HEK293 (cell line): ENCODE results near the gene C19orf73.
A peak's percentile ranks its signal among the peaks of the same experiment; 100 is the strongest.

Experiments
- CTCF ChIA-PET: fragments of 350-600 bp; formaldehyde crosslinking; extraction: SDS; loops from one replicate; lab custom pipeline; 2021; ENCODE audit warnings: antibody characterized with exemption; lab: Yijun Ruan, JAX
- POLR2A ChIA-PET: fragments of 300-600 bp; formaldehyde crosslinking; extraction: SDS; loops from one replicate; lab custom pipeline; 2020; ENCODE audit warnings: antibody characterized with exemption, inconsistent platforms; lab: Yijun Ruan, JAX
- H3K27ac ChIP-seq: fragments of 200-500 bp; sonication (Bioruptor generic); 2 replicates; pipeline ENCODE4 v1.5.1; 2014; ENCODE audit warnings: low read depth, low read length, control low read depth, inconsistent platforms; ENCODE audit errors: extremely low read depth
- H3K36me3 ChIP-seq, 2 experiments: fragments of 200-500 bp in 1 of 2; sonication (Bioruptor generic) in 1 of 2; 1 replicate in 1 of 2; 2 replicates in 1 of 2; pipeline ENCODE4 v1.5.1; 2014 to 2017; ENCODE audit warnings: inconsistent platforms in 2 of 2, low read length in 2 of 2; ENCODE audit not compliant: control insufficient read depth in 2 of 2, insufficient read depth in 1 of 2
- H3K4me1 ChIP-seq: fragments of 200-500 bp; sonication (Bioruptor generic); 2 replicates; pipeline ENCODE4 v1.5.1; 2014; ENCODE audit warnings: mild to moderate bottlenecking, low read length, inconsistent platforms; ENCODE audit not compliant: control insufficient read depth, insufficient read depth
- H3K4me3 ChIP-seq: 2 replicates; pipeline ENCODE4 v1.5.1; 2011; ENCODE audit warnings: low read depth, mild to moderate bottlenecking, control low read depth, low read length, moderate library complexity
- H3K9me3 ChIP-seq: fragments of 200-500 bp; sonication (Bioruptor generic); 2 replicates; pipeline ENCODE4 v1.5.1; 2014; ENCODE audit warnings: low read depth, low read length, inconsistent platforms; ENCODE audit not compliant: control insufficient read depth, insufficient read depth
- ELK4 ChIP-seq: IDR thresholded peaks from 2 replicates; pipeline ENCODE4 v1.6.1; 2011; ENCODE audit warnings: mild to moderate bottlenecking, low read depth, low read length, borderline replicate concordance
- HOXC10 ChIP-seq: sonication (generic); formaldehyde crosslinking; IDR thresholded peaks from 2 replicates; pipeline ENCODE4 v1.8.1; 2023; ENCODE audit warnings: mild to moderate bottlenecking, missing genetic modification reagents
- KLF1 ChIP-seq: fragments of 450-650 bp; formaldehyde crosslinking; IDR thresholded peaks from 2 replicates; pipeline ENCODE4 v1.5.1; 2016; ENCODE audit warnings: missing biosample characterization, missing genetic modification characterization
- OVOL3 ChIP-seq: fragments of 450-650 bp; formaldehyde crosslinking; IDR thresholded peaks from 2 replicates; pipeline ENCODE4 v1.5.1; 2016; ENCODE audit warnings: missing biosample characterization, missing genetic modification characterization
- PRDM1 ChIP-seq: fragments of 450-650 bp; formaldehyde crosslinking; IDR thresholded peaks from 2 replicates; pipeline ENCODE4; 2016; ENCODE audit warnings: missing biosample characterization, missing genetic modification characterization
- SP7 ChIP-seq: fragments of 450-650 bp; formaldehyde crosslinking; IDR thresholded peaks from 2 replicates; pipeline ENCODE4 v1.5.1; 2016; ENCODE audit warnings: missing biosample characterization, missing genetic modification characterization
- ZBTB10 ChIP-seq: fragments of 450-650 bp; formaldehyde crosslinking; IDR thresholded peaks from 2 replicates; pipeline ENCODE4 v1.5.1; 2016; ENCODE audit warnings: missing biosample characterization, missing genetic modification characterization
- ZBTB20 ChIP-seq: fragments of 450-650 bp; formaldehyde crosslinking; IDR thresholded peaks from 2 replicates; pipeline ENCODE4 v1.5.1; 2016; ENCODE audit warnings: missing biosample characterization, missing genetic modification characterization
- ZBTB6 ChIP-seq: fragments of 450-650 bp; formaldehyde crosslinking; IDR thresholded peaks from 2 replicates; pipeline ENCODE4 v1.5.1; 2017; ENCODE audit warnings: missing biosample characterization, missing genetic modification characterization
- ZEB2 ChIP-seq: fragments of 450-650 bp; formaldehyde crosslinking; IDR thresholded peaks from 2 replicates; pipeline ENCODE4 v1.5.1; 2016; ENCODE audit warnings: missing biosample characterization, missing genetic modification characterization
- ZNF223 ChIP-seq: fragments of 450-650 bp; formaldehyde crosslinking; IDR thresholded peaks from 2 replicates; pipeline ENCODE4 v1.5.1; 2016; ENCODE audit warnings: missing biosample characterization, missing genetic modification characterization
- ZNF24 ChIP-seq: fragments of 450-650 bp; formaldehyde crosslinking; IDR thresholded peaks from 2 replicates; pipeline ENCODE4 v1.5.1; 2016; ENCODE audit warnings: missing biosample characterization, missing genetic modification characterization
- ZNF555 ChIP-seq: fragments of 450-650 bp; formaldehyde crosslinking; conservative IDR thresholded peaks from 2 replicates; pipeline ENCODE4 v1.5.1; 2017; ENCODE audit warnings: missing biosample characterization, mild to moderate bottlenecking, missing genetic modification characterization, inconsistent platforms
- ZNF600 ChIP-seq: fragments of 450-650 bp; formaldehyde crosslinking; IDR thresholded peaks from 2 replicates; pipeline ENCODE4 v1.5.1; 2016; ENCODE audit warnings: missing biosample characterization, missing genetic modification characterization
- ZNF623 ChIP-seq: fragments of 450-650 bp; formaldehyde crosslinking; IDR thresholded peaks from 2 replicates; pipeline ENCODE4 v1.5.1; 2016; ENCODE audit warnings: missing biosample characterization, missing genetic modification characterization
- ZNF692 ChIP-seq: fragments of 450-650 bp; formaldehyde crosslinking; IDR thresholded peaks from 2 replicates; pipeline ENCODE4 v1.5.1; 2016; ENCODE audit warnings: missing biosample characterization, missing genetic modification characterization
- ZSCAN4 ChIP-seq: fragments of 450-650 bp; formaldehyde crosslinking; IDR thresholded peaks from 2 replicates; pipeline ENCODE4 v1.5.1; 2017; ENCODE audit warnings: missing biosample characterization, missing genetic modification characterization
- ZSCAN5A ChIP-seq: fragments of 450-650 bp; formaldehyde crosslinking; IDR thresholded peaks from 2 replicates; pipeline ENCODE4 v1.5.1; 2016; ENCODE audit warnings: missing biosample characterization, missing genetic modification characterization
- ZXDB ChIP-seq: fragments of 450-650 bp; formaldehyde crosslinking; IDR thresholded peaks from 2 replicates; pipeline ENCODE4 v1.5.1; 2016; ENCODE audit warnings: missing biosample characterization, missing genetic modification characterization

Gene C19orf73

GRCh38 chr19:49160450-49161189, 41.7 kb upstream of the C19orf73 start:
- Histone ChIP-seq H3K4me1 (peaks cover 7% of the 10 kb centered on the region), H3K9me3 (no peaks in the 10 kb centered on the region), H3K4me3 (no peak overlapping the region), H3K27ac (no peak overlapping the region), H3K36me3 (no peaks in the 10 kb centered on the region)
- TF ChIP-seq ZBTB10 (tag by site-specific recombination) (0 out of 2 replicates have a peak, but pooled peaks have one; percentile 23), ZSCAN4 (tag by site-specific recombination) (no peak)
- ChIA-PET CTCF (interaction anchor here (0.6 to 2.1 kb wide), 7 partner anchors 15 to 167 kb away, joined by 3 to 13 read pairs (median 4); partner anchors contain the start of gene RUVBL2), POLR2A (interaction anchor here (0.6 to 1.5 kb wide), 3 partner anchors 11 to 26 kb away, joined by 4 to 7 read pairs (median 4); no protein-coding TSS in a partner anchor)

GRCh38 chr19:49157445-49158224, 38.7 kb upstream of the C19orf73 start, which contains the start of gene TRPM4:
TRPM4 (plus strand) TSS chr19:49157792; CDS start chr19:49157867, 75 bp downstream.
- CTCF ChIA-PET = interaction anchor here (1.4 kb wide), 1 partner anchor 60 kb away, joined by 4 read pairs; no protein-coding TSS in a partner anchor
- POLR2A ChIA-PET = no interaction called here
- Histone ChIP-seq H3K4me1 (peaks cover 7% of the 10 kb centered on the region), H3K36me3 (no peaks in the 10 kb centered on the region), H3K9me3 (no peaks in the 10 kb centered on the region), H3K27ac (peak within 1 kb of the TSS; percentile 47; the same call in 1 of the 2 replicates), H3K4me3 (peak within 1 kb of the TSS; percentile 81)
- TF ChIP-seq HOXC10 (CRISPR knock-in tag) (no peak), ZBTB20 (tag by site-specific recombination) (peak; percentile 98), ZSCAN5A (tag by site-specific recombination) (0 out of 2 replicates have a peak, but pooled peaks have one; percentile 30), ZBTB10 (tag by site-specific recombination) (peak; percentile 56; the same call in 1 of the 2 replicates), ZNF600 (tag by site-specific recombination) (peak; percentile 98), ZBTB6 (tag by site-specific recombination) (peak; percentile 77), ZNF24 (tag by site-specific recombination) (no peak), SP7 (tag by site-specific recombination) (peak; percentile 69), ZNF692 (tag by site-specific recombination) (0 out of 2 replicates have a peak, but pooled peaks have one; percentile 49), ZEB2 (tag by site-specific recombination) (peak; percentile 35; the same call in 1 of the 2 replicates), ZXDB (tag by site-specific recombination) (0 out of 2 replicates have a peak, but pooled peaks have one; percentile 58), ZNF223 (tag by site-specific recombination) (peak; percentile 68; the same call in 1 of the 2 replicates), PRDM1 (tag by site-specific recombination) (no peak), ELK4 (no peak), OVOL3 (tag by site-specific recombination) (0 out of 2 replicates have a peak, but pooled peaks have one; percentile 30), ZNF623 (tag by site-specific recombination) (no peak), KLF1 (tag by site-specific recombination) (peak; percentile 74), ZNF555 (tag by site-specific recombination) (no peak)
